Osteocyte (in vitro differentiated cells): Measurements from ENCODE around the gene ZNF783. TPM values are rescaled to one million over a fixed set of nuclear protein-coding genes. Genes with fewer than 3 reads are reported as not detected.

Experiments
- DNase-seq: peaks from one replicate; pipeline ENCODE4 v3.0.0; 2021; ENCODE audit warnings: mixed read lengths; ENCODE audit not compliant: unreplicated experiment; ENCODE audit errors: extremely low spot score
- H3K27ac Mint-ChIP-seq: one replicate; pipeline ENCODE4 v1.8.0; 2021; ENCODE audit warnings: mild to moderate bottlenecking, mixed read lengths; ENCODE audit not compliant: unreplicated experiment
- H3K27me3 Mint-ChIP-seq: one replicate; pipeline ENCODE4 v1.8.0; 2021; ENCODE audit warnings: mixed read lengths; ENCODE audit not compliant: unreplicated experiment
- H3K36me3 Mint-ChIP-seq: one replicate; pipeline ENCODE4 v1.8.0; 2021; ENCODE audit warnings: mixed read lengths; ENCODE audit not compliant: unreplicated experiment
- H3K4me1 Mint-ChIP-seq: one replicate; pipeline ENCODE4 v1.8.0; 2021; ENCODE audit warnings: mixed read lengths; ENCODE audit not compliant: unreplicated experiment
- H3K4me3 Mint-ChIP-seq: one replicate; pipeline ENCODE4 v1.8.0; 2021; ENCODE audit warnings: mild to moderate bottlenecking, moderate library complexity, mixed read lengths; ENCODE audit not compliant: unreplicated experiment
- H3K9me3 Mint-ChIP-seq: one replicate; pipeline ENCODE4 v1.8.0; 2021; ENCODE audit warnings: mixed read lengths; ENCODE audit not compliant: unreplicated experiment
- CTCF ChIP-seq: fragments of 200-600 bp; sonication (generic); IDR thresholded peaks from 2 replicates; pipeline ENCODE4 v1.5.0; 2021; ENCODE audit warnings: antibody characterized with exemption, mild to moderate bottlenecking, moderate library complexity
- total RNA-seq: library from RNA; stranded (reverse); gene quantifications from 2 replicates; pipeline ENCODE4 v1.2.1, GENCODE V29; 2021

The ZNF783 gene
- total RNA-seq, 1 donor from 2014 or later: 26.0 TPM

DNA sequence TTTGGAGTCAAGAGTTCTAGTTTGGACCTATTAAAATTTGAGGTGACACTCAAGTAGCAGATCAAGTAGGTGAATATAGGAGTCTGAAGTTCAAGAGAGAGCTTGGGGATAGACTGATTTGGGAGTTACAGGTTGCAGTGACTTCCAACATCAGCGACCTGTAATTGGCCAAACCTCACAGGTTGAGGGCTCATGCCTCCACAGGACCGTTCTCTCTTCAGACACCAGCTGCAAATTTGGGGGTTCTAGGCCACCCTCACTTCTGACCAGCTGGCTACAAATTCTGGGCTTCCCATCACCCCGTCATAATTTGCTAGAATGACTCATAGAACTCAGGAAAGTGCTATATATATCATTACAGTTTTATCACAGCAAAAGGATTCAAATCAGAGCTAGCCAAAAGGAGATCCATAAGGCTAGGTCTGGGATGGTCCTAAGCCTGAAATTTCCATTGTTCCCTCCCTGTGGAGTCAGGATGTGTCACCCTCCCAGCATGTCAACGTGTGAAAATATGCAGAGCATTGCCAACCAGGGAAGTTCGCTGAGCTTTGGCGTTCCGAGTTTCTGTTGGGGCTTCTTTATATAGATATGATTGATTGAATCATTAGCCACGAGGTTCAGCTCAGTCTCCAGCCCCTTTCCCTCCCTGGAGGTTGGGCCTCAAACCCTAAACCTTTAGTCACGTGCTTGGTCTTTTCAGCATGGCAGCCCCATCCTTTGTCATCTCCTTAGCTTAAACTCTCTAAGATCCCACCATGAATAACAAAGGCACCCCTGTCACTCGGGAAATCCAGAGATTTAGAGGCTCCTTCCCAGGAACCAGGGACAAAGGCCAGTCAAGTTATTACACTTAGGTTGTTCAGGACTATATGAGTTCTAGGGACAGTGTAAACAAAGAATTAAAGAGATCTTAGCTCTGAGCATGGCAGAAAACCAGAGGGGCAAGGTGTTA is 43.3 kb upstream of the ZNF783 start:
- no peak for TF ChIP-seq CTCF
- Mint-ChIP-seq H3K9me3 (no peaks in the 10 kb centered on the region), H3K4me1 (peaks cover 18% of the 10 kb centered on the region), H3K4me3 (no peak overlapping the region), H3K36me3 (peaks cover 47% of the 10 kb centered on the region), H3K27ac (peak overlapping the region; percentile 15), H3K27me3 (no peaks in the 10 kb centered on the region)
- no peak for DNase-seq

GRCh38 chr7:149220534-149220933 is 41.5 kb upstream of the ZNF783 start:
- no peak overlapping the region for H3K4me3 Mint-ChIP-seq
- H3K27me3 Mint-ChIP-seq: no peaks in the 10 kb centered on the region
- peaks cover 18% of the 10 kb centered on the region for H3K4me1 Mint-ChIP-seq
- no peak for TF ChIP-seq CTCF
- no peak for DNase-seq
- H3K27ac Mint-ChIP-seq: peak overlapping the region; percentile 47
- H3K36me3 Mint-ChIP-seq: peaks cover 43% of the 10 kb centered on the region
- H3K9me3 Mint-ChIP-seq: no peaks in the 10 kb centered on the region

DNA sequence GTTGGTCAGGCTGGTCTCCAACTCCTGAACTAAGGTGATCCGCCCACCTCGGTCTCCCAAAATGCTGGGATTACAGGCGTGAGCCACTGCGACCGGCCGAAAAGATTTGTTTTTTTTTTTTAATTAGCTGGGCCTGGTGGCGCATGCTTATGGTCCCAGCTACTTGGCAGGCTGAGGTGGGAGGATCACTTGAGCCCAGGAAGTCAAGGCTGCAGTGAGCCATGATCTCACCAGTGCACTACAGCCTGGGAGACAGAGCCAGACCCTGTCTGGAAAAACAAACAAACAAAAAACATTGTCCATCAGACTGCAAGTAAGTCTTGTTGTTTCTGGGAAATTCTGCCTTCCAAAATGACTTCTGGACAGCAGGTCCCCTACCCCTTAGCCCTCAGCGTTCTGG is 38.8 kb upstream of the ZNF783 start:
- Mint-ChIP-seq H3K27ac (no peak overlapping the region), H3K27me3 (no peaks in the 10 kb centered on the region), H3K4me1 (peaks cover 18% of the 10 kb centered on the region), H3K36me3 (peaks cover 38% of the 10 kb centered on the region), H3K4me3 (no peak overlapping the region), H3K9me3 (no peaks in the 10 kb centered on the region)
- DNase-seq: no peak
- TF ChIP-seq CTCF: no peak

DNA sequence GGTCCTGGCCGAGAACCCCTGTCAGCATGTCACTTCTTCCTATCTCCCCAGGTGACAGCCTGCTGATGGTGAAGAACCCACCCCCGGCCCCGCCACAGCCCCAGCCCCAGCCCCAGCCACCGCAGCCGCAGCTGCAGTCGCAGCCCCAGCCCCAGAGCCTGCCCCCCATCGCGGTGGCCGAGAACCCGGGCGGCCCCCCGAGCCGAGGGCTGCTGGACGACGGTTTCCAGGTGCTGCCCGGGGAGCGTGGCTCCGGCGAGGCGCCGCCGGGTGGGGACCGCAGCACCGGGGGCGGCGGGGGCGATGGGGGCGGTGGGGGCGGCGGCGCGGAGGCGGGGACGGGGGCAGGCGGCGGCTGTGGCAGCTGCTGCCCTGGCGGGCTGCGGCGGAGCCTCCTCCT is 38.2 kb upstream of the ZNF783 start:
- peaks cover 18% of the 10 kb centered on the region for H3K4me1 Mint-ChIP-seq

More for the DNA sequence above, 38.2 kb upstream of the ZNF783 start:
- no peaks in the 10 kb centered on the region for H3K9me3 Mint-ChIP-seq
- DNase-seq: no peak
- H3K4me3 Mint-ChIP-seq: no peak overlapping the region
- H3K27ac Mint-ChIP-seq: no peak overlapping the region
- H3K27me3 Mint-ChIP-seq: no peaks in the 10 kb centered on the region
- no peak for TF ChIP-seq CTCF
- peaks cover 34% of the 10 kb centered on the region for H3K36me3 Mint-ChIP-seq
